AG04450 (cell line): ENCODE results near the gene DYSF. TPM values are rescaled to one million over a fixed set of nuclear protein-coding genes. Genes with fewer than 3 reads are reported as not detected.

ENCODE experiments used
- CTCF ChIA-PET: fragments of 300-600, 350-600 bp; formaldehyde crosslinking; extraction: SDS; loops from one replicate; lab custom pipeline; 2022; ENCODE audit warnings: antibody characterized with exemption, inconsistent platforms; lab: Charles Lee
- POLR2A ChIA-PET: fragments of 350-600 bp; formaldehyde crosslinking; extraction: SDS; loops from one replicate; lab custom pipeline; 2021; ENCODE audit warnings: antibody characterized with exemption, inconsistent platforms; lab: Yijun Ruan, JAX
- DNase-seq: peaks from one replicate; pipeline ENCODE4 v3.0.0-alpha.2; 2011; ENCODE audit warnings: low read depth, low spot score
- H3K27ac ChIP-seq: one replicate; pipeline ENCODE4 v1.5.1; 2012; ENCODE audit warnings: low read depth, low read length, control low read depth
- H3K27me3 ChIP-seq: one replicate; pipeline ENCODE4 v1.6.0; 2012; ENCODE audit warnings: low read length; ENCODE audit not compliant: control insufficient read depth, insufficient read depth
- H3K4me3 ChIP-seq: 2 replicates; pipeline ENCODE4 v1.5.1; 2011; ENCODE audit warnings: mild to moderate bottlenecking, low read depth, low read length, control low read depth
- H3K9me3 ChIP-seq: 2 replicates; pipeline ENCODE4 v1.5.1; 2012; ENCODE audit warnings: low read length; ENCODE audit not compliant: control insufficient read depth, insufficient read depth
- polyA plus RNA-seq: library from polyadenylated mRNA; depleted of rRNA; stranded (reverse); fragments of >200 nt; gene quantifications from 2 replicates; pipeline ENCODE4 v1.2.3, GENCODE V29; 2011
- TF ChIP-seq, protein P1 (sequence below): IDR thresholded peaks from 2 replicates; pipeline ENCODE4 v1.5.1; 2011; ENCODE audit warnings: low read depth, low read length, control low read depth, inconsistent platforms

DYSF gene
- polyA plus RNA-seq, 1 experiment: 0.07 TPM

GRCh38 chr2:71499691-71500090 is 46.3 kb downstream of the DYSF start:
- TF ChIP-seq, protein P1, sequence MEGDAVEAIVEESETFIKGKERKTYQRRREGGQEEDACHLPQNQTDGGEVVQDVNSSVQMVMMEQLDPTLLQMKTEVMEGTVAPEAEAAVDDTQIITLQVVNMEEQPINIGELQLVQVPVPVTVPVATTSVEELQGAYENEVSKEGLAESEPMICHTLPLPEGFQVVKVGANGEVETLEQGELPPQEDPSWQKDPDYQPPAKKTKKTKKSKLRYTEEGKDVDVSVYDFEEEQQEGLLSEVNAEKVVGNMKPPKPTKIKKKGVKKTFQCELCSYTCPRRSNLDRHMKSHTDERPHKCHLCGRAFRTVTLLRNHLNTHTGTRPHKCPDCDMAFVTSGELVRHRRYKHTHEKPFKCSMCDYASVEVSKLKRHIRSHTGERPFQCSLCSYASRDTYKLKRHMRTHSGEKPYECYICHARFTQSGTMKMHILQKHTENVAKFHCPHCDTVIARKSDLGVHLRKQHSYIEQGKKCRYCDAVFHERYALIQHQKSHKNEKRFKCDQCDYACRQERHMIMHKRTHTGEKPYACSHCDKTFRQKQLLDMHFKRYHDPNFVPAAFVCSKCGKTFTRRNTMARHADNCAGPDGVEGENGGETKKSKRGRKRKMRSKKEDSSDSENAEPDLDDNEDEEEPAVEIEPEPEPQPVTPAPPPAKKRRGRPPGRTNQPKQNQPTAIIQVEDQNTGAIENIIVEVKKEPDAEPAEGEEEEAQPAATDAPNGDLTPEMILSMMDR: no peak
- Histone ChIP-seq H3K27ac (no peak overlapping the region), H3K9me3 (no peaks in the 10 kb centered on the region), H3K27me3 (peaks cover 7% of the 10 kb centered on the region), H3K4me3 (no peak overlapping the region)
- DNase-seq: no peak
- POLR2A ChIA-PET: no interaction called here
- CTCF ChIA-PET: interaction anchor here (1.3 to 2.5 kb wide), 3 partner anchors 11 to 200 kb away, joined by 5 to 12 read pairs (median 7); partner anchors contain the start of gene ZNF638

DNA sequence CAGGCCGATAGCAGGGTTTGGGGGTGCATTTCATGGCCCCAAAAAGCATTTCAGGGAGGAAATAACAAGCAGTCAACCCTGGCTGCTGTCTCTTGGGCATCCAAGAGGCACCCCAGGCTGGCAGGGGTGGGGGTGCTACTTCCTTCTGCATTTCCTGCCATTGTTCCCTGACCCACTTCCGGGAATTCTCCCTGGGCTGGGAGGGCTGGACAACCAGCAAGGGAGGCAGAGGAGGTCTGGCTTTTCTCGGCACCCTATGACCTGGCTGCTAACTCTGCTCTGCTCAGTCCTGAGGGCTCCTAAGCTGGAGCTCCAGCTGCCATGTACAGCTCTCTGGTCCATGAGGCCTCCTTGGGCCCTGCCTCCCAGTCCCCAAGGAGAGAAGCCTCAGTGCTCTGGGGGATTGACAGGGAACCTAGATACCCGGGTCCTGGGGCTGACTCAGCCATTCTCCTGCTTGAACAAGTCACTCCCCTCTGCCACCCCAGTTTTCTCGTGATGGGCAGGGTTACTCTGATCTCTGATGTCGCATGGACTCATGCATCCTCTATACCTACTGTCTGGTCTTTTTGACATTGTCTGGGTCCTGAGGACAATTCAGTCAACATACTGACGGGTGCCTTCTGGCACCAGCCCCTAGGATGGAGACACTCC is 47.2 kb downstream of the DYSF start:
- DNase-seq: no peak
- no peak overlapping the region for H3K27ac ChIP-seq
- TF ChIP-seq, protein P1: no peak
- H3K4me3 ChIP-seq: no peak overlapping the region
- ChIA-PET CTCF (interaction anchor here (1.0 to 2.5 kb wide), 3 partner anchors 10 to 44 kb away, joined by 3 to 7 read pairs (median 3); no protein-coding TSS in a partner anchor), POLR2A (no interaction called here)
- peaks cover 12% of the 10 kb centered on the region for H3K27me3 ChIP-seq
- H3K9me3 ChIP-seq: no peaks in the 10 kb centered on the region

DNA sequence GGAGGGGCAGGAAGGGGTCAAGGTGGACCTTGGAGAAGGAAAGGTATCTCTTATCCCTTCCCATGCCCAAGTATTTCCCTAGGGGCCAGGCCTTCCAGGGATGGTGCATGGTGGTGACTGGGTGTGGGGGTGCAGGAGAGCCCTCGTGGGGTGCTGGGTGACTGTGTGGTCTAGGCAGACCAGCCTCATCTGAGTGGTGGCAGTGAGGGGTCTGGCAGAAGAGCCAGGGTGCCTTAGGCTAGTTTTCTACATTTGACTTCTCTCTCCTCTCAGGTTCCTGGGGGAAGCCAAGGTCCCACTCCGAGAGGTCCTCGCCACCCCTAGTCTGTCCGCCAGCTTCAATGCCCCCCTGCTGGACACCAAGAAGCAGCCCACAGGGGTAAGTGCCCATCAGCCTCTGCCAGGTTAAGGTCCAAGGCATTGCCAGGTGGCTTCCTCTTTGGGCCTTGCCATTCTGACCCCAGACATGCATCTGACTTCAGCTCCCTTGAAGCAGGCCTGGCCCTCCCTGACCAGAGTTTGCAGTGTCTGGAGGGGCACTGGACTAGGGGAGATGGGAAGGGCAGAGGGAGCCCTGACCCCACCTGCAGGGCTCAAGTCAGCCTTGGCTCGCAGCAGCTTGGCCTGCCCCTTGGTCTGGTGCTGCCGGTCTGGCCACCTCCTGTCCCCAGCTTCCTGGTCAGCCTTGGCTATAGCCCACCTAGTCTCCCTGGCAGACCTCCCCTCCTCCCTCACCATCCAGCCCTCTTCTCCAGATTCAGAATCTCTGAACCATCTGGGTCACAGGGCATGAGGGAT is 49.8 kb downstream of the DYSF start:
- CTCF ChIA-PET: interaction anchor here (12.7 kb wide), 1 partner anchor 204 kb away, joined by 467 read pairs; no protein-coding TSS in a partner anchor
- no peak for DNase-seq
- TF ChIP-seq, protein P1: no peak
- H3K9me3 ChIP-seq: no peaks in the 10 kb centered on the region
- peaks cover 16% of the 10 kb centered on the region for H3K27me3 ChIP-seq
- H3K4me3 ChIP-seq: no peak overlapping the region
- H3K27ac ChIP-seq: no peak overlapping the region
- POLR2A ChIA-PET: no interaction called here

- ChIA-PET POLR2A (no interaction called here), CTCF (interaction anchor here (0.9 to 12.7 kb wide), 2 partner anchors 172 to 205 kb away, joined by 3 to 467 read pairs; partner anchors contain the start of gene ZNF638)
- Histone ChIP-seq H3K9me3 (no peaks in the 10 kb centered on the region), H3K27me3 (peaks cover 20% of the 10 kb centered on the region), H3K4me3 (no peak overlapping the region), H3K27ac (no peak overlapping the region)
- DNase-seq: no peak
- TF ChIP-seq, protein P1: no peak
Observed at GRCh38 chr2:71503837-71504236, 50.5 kb downstream of the DYSF start.

- Histone ChIP-seq H3K4me3 (no peak overlapping the region), H3K9me3 (no peaks in the 10 kb centered on the region), H3K27me3 (peaks cover 20% of the 10 kb centered on the region), H3K27ac (no peak overlapping the region)
- TF ChIP-seq, protein P1: no peak
- ChIA-PET POLR2A (no interaction called here), CTCF (interaction anchor here (0.9 to 12.7 kb wide), 2 partner anchors 173 to 206 kb away, joined by 3 to 467 read pairs; partner anchors contain the start of gene ZNF638)
- no peak for DNase-seq
Observed at GRCh38 chr2:71504611-71505010, 51.2 kb downstream of the DYSF start.
